ENCODE data around the gene MPPE1.

MPPE1 gene, protein sequence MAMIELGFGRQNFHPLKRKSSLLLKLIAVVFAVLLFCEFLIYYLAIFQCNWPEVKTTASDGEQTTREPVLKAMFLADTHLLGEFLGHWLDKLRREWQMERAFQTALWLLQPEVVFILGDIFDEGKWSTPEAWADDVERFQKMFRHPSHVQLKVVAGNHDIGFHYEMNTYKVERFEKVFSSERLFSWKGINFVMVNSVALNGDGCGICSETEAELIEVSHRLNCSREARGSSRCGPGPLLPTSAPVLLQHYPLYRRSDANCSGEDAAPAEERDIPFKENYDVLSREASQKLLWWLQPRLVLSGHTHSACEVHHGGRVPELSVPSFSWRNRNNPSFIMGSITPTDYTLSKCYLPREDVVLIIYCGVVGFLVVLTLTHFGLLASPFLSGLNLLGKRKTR

GRCh38 chr18:11908182-11909060 lies at the start of gene MPPE1:
Gene MPPE1 (minus strand): TSS chr18:11908317. CDS start chr18:11897264, 11,053 bp downstream.
- DNase-seq = peak; percentile 89 to 91

DNA sequence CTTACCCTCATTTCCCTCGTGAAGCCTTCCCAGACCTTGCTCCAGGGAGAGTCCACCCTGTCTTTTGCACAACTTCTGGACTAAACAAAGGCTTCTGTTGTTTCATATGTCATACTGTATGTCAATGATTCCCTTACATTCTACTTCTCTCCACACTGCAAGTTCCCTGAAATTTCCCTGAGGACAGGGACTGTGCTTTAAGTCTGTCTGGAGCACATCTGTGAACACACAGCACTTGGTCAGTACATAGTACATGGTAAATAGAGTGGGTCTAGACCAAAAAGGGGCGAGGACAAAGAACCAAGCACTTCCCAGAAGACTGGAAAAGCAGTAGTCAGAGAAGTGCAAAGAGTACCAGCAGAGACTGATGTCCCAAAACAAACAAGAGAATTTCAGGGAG lies 49.5 kb upstream of the MPPE1 start:
- DNase-seq = no peak

GRCh38 chr18:11956371-11957308 lies 48.5 kb upstream of the MPPE1 start:
- DNase-seq = no peak

GRCh38 chr18:11955239-11956029 lies 47.3 kb upstream of the MPPE1 start:
- no peak for DNase-seq

- DNase-seq = no peak
Measured at GRCh38 chr18:11953113-11953512, 45.0 kb upstream of the MPPE1 start.

DNA sequence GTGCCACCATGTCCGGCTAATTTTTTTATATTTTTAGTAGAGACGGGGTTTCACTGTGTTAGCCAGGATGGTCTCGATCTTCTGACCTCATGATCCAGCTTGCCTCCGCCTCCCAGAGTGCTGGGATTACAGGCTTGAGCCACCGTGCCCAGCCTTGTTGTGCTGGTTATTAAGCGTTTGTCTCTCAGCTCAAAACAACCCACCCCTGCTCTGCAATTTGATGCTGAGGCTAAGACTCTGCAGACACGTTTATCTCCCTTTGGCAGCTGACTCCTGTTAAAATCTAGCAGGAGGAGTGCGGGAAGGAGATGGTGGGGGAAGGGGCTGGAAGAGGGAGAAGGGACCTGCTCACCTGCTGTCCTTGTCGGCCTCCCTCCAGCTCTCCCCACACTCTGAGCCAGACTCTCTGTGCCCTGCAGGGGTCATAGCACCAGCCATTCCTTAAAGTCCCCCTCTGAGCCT lies 43.3 kb upstream of the MPPE1 start:
- DNase-seq = no peak

GRCh38 chr18:11950824-11951223 lies 42.7 kb upstream of the MPPE1 start:
- no peak for DNase-seq

GRCh38 chr18:11948852-11949523 lies 40.9 kb upstream of the MPPE1 start:
- DNase-seq = no peak

DNA sequence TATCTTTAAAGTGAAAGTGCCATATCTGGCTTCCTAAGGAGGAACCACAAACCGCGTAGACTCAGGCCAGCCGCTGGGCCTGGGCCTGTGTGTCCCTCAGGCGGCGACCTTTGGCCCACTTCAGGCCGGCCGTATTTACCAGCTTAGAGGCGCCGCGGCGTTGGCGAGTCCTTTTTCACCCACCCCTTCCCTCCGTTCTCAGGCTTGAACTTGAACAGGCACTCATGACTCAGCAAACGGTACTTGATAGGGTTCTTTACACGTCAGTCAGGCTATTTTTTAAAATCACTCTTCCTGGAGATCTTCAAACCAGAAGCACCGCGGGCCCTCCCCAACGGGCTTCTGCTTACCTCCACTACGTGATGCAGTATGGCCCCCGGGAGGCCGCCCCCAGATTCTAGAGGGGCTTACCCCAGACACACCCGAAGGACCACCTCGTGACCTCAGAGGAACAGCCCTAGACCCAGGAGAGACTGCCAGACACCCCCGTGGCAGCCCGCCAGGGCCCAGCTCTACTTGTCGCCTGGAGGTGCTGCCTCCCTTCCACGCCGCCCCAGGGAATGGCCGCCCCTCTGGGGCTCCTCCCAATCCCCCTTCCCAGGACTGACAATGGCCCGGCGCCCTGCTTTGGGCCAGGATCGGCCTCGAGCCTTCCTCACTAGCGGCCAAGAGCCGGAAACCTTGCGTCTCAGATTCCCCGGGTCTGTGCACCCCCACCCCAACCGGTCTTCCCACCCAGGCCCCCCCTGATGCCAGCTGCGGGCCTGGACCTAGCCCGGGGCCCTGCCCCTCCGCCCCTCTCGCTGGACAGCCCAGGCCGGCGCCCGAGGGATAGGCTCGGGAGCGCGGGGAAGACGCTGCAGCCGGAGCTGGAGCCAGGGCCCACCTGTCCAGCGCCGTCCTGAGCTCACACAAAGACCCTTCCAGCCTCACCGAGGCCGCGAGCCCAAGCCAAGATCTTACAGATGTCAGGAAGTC lies 39.4 kb upstream of the MPPE1 start:
- DNase-seq = peak; percentile 78 to 83

DNA sequence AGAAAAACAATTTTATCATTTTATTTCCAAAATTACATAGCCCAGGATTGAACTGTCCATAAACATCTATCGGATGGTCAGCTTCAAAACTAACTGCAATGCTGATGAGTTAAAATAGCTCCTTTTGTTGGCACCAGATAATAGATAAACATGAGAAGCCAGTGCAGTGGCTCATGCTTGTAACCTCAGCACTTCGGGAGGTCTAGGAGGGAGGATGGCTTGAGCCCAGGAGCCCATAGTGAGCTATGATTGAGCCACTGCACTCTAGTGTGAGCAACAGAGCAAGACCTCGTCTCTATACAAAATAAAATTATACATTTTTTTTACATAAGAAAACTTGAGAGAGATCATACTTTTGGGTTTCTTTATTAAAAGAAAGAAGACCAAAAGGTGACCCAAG lies 38.6 kb upstream of the MPPE1 start:
- DNase-seq = peak in 1 of 2 donors; percentile 4

DNA sequence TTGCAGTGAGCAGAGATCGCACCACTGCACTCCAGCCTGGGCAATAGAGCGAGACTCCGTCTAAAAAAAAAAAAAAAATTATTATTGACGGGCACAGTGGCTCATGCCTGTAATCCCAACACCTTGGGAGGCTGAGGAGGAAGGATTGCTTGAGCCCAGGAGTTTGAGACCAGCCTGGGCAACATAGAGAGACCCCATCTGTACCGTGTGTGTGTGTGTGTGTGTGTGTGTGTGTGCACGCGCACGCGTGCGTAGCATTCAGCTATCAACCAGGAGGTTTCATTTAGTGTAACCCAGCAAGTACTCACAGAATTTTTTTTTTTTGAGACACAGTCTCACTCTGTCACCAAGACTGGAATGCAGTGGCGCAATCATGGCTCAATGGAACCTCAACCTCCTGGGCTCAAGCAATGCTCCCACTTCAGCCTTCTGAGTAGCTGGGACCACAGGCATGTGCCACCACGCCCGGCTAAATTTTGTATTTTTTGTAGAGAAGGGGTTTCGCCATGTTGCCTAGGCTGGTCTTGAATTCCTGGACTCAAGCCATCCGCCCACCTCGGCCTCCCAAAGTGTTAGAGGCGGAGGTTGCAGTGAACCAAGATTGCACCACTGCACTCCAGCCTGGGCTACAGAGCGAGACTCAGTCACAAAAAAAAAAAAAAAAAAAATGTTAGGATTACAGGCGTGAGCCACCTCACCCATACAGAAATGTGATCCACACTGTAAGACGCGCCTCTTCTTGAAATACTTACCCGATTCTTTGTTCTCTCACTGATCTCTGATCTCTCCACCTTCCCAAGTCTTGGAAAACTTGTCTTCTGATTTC lies 37.9 kb upstream of the MPPE1 start:
- peak; percentile 13 to 54 for DNase-seq

DNA sequence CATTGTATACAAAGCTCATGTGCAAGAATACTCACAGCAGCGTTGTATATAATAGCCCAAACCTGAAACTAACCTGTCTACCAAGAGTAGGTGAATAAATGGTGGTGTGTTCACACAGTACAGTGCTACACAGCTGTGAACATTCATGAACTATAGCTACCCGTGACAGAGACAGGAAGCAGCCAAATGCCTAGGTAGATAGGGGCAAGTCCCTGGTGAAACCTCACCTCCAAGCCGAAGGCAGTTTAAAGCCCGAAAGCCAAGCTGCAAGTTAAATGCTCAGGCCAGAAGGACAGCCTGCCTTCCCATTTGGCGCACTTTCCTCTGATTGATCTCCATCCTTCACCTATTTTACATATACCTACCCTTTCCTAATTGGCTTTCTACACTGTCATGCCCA lies 36.7 kb upstream of the MPPE1 start:
- no peak for DNase-seq

GRCh38 chr18:11944252-11944651 lies 36.1 kb upstream of the MPPE1 start:
- DNase-seq = no peak

- DNase-seq = no peak
Measured at GRCh38 chr18:11943551-11943950, 35.4 kb upstream of the MPPE1 start.

- no peak for DNase-seq
Measured at GRCh38 chr18:11940956-11941355, 32.8 kb upstream of the MPPE1 start.

- DNase-seq = peak; percentile 52 to 94
Measured at GRCh38 chr18:11937874-11938478, 29.9 kb upstream of the MPPE1 start.

DNA sequence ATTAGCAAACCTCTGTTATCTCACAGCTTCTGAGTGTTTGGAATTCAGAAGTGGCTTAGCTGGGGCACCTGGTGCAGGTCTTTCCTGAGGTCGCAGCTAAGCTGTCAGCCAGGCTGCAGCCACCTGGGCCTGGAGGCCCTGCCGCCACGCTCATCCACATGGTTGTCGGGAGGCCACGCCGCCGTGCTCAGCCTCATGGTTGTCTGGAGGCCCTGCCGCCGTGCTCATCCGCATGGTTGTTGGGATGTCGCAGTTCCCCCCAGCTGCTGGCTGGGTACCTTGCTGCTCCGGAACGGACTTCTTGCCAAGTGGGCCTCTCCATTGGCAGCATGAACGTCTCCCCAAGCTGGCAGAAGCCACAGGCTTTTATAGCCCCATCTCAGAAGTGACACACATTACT lies 24.3 kb upstream of the MPPE1 start:
- no peak for DNase-seq

DNA sequence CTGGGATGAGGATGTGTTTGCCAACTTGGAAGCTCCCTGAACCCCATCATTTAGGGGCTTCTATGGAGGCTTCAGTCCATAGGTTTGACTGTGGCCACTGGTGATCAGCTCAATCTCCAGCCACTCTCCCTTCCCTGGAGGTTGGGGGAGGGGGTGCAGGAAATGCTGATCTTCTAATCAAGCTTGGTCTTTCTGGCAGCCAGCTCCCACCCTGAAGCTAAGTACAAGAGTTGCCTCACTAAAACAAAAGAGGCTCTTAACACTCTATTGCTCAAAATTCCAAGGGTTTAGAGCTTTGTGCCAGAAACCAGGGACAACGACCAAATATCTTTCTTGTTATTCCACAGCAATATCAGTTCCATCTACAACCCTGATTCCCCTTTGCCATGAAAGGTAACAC lies 19.4 kb upstream of the MPPE1 start:
- no peak for DNase-seq
